ENCODE data around the gene HOXA3. TPM values are rescaled to one million over a fixed set of nuclear protein-coding genes. Genes with fewer than 3 reads are reported as not detected.

The HOXA3 gene
- total and polyA plus RNA-seq, 2 of the 8 experiments (the other 6 are each of a cell fraction or from before 2014, with no cell fraction given) = not detected

DNA sequence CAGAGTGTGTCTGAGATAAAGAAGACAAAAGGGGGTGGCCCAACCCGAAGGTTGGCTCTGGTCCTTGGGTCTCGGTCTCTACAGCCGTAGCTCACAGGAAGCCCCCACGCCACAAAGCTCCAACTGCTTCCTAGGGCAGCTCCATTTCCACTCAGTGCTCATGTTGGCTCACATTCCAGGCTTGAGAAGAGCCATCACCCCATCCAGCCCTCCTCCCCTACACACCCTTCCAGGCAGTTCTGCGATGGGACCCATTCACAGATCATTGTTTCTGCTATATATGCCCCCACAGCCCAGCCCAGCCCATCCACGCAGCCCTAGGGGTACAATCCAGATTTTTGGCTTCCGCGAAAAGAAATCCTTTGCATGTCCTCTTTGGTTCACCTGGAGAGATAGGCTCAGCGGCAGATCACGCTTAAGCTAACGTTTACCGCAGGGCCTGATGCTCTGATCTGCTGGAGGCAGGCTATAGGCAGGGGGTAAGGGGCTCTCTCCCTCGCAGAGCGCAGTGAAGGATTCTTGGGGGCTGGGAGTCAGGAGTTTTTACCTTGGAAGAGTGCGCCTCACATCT is 38.9 kb upstream of the HOXA3 start (continued):
- TF ChIP-seq SIRT6 (IDR thresholded peaks at IDR 0.05; ENCODE audit: low read length) = no peak
- no peak for TF ChIP-seq KDM5A (IDR thresholded peaks at IDR 0.05; ENCODE audit: low read length)
- TF ChIP-seq CEBPB (IDR thresholded peaks at IDR 0.05; ENCODE audit: low read depth, low read length) = no peak
- no peak for TF ChIP-seq SP1 (IDR thresholded peaks at IDR 0.05; ENCODE audit: low read depth, low read length)
- TF ChIP-seq SUZ12 (IDR thresholded peaks at IDR 0.05; ENCODE audit: low read length) = no peak; the same call in 1 of the 2 replicates
- no peak for TF ChIP-seq CHD1 (IDR thresholded peaks at IDR 0.05; ENCODE audit: low read depth, low read length)
